GM18505 (cell line): ENCODE results near the gene CACTIN.

ENCODE experiments used
- ATAC-seq: cut with Tn5 transposase; IDR thresholded peaks from one replicate; pipeline ENCODE4 v1.9.1; 2021; ENCODE audit not compliant: unreplicated experiment
- POLR2A ChIP-seq: IDR thresholded peaks from 4 replicates; pipeline ENCODE4 v1.6.1; 2011; ENCODE audit warnings: borderline replicate concordance; ENCODE audit not compliant: insufficient read depth, insufficient read length; ENCODE audit errors: extremely low read depth

The CACTIN gene

GRCh38 chr19:3620145-3620816, 6.3 kb downstream of the CACTIN start:
- no peak for ATAC-seq
- TF ChIP-seq POLR2A, result peak; percentile 1

GRCh38 chr19:3619631-3620012, 7.0 kb downstream of the CACTIN start:
- TF ChIP-seq POLR2A, result peak; percentile 3

GRCh38 chr19:3618811-3619630, 7.6 kb downstream of the CACTIN start:
- no peak for ATAC-seq
- no peak for TF ChIP-seq POLR2A

More at GRCh38 chr19:3619631-3620012, 7.0 kb downstream of the CACTIN start:
- no peak for ATAC-seq

GRCh38 chr19:3618144-3618810, 8.3 kb downstream of the CACTIN start:
- no peak for ATAC-seq

GRCh38 chr19:3617463-3617862, 9.1 kb downstream of the CACTIN start:
- TF ChIP-seq POLR2A, result no peak
- ATAC-seq, result no peak

More at GRCh38 chr19:3618144-3618810, 8.3 kb downstream of the CACTIN start:
- no peak for TF ChIP-seq POLR2A

GRCh38 chr19:3615524-3616135, 11.0 kb downstream of the CACTIN start:
- TF ChIP-seq POLR2A, result no peak
- ATAC-seq, result no peak

GRCh38 chr19:3614858-3615505, 11.6 kb downstream of the CACTIN start:
- no peak for ATAC-seq
- TF ChIP-seq POLR2A, result no peak

- ATAC-seq, result no peak
- TF ChIP-seq POLR2A, result no peak
Observed at GRCh38 chr19:3613818-3614661, 12.6 kb downstream of the CACTIN start.

- no peak for ATAC-seq
- TF ChIP-seq POLR2A, result no peak
Observed at GRCh38 chr19:3612901-3613741, 13.5 kb downstream of the CACTIN start.

GRCh38 chr19:3612330-3612729, 14.3 kb downstream of the CACTIN start:
- TF ChIP-seq POLR2A, result no peak
- ATAC-seq, result no peak

- TF ChIP-seq POLR2A, result no peak
- no peak for ATAC-seq
Observed at GRCh38 chr19:3611841-3612240, 14.7 kb downstream of the CACTIN start.

- TF ChIP-seq POLR2A, result no peak
Observed at GRCh38 chr19:3610745-3611717, 15.6 kb downstream of the CACTIN start.

More at GRCh38 chr19:3610745-3611717, 15.6 kb downstream of the CACTIN start:
- ATAC-seq, result no peak
